Activated CD8-positive, alpha-beta T cell treated with anti-CD3 and anti-CD28 coated beads, Interleukin-2, amount 10 ng/mL, durations not matched to agents 7 days and 5 days (primary cell): Measurements from ENCODE around the gene CTCF. TPM values are rescaled to one million over a fixed set of nuclear protein-coding genes. Genes with fewer than 3 reads are reported as not detected.
A peak's percentile ranks its signal among the peaks of the same experiment; 100 is the strongest.

Experiments used
- ATAC-seq: fragments of 150-1000 bp; cut with Tn5 transposase; one replicate; pipeline ENCODE4 v1.10.0; 2021; ENCODE audit warnings: moderate library complexity
- CTCF ChIA-PET: fragments of 350-600 bp; sonication (Branson Sonifier 250); formaldehyde crosslinking; loops from one replicate; lab custom pipeline; 2021; ENCODE audit warnings: antibody characterized with exemption; lab: Charles Lee
- POLR2A ChIA-PET: fragments of 350-600 bp; sonication (Branson Sonifier 250); formaldehyde crosslinking; loops from one replicate; lab custom pipeline; 2021; ENCODE audit warnings: antibody characterized with exemption; lab: Charles Lee
- DNase-seq: peaks from one replicate; pipeline ENCODE4 v3.0.0-alpha.2; 2020
- H3K27ac Mint-ChIP-seq: one replicate; pipeline ENCODE4 v1.8.0; 2021; ENCODE audit warnings: mild to moderate bottlenecking, mixed read lengths
- H3K27me3 Mint-ChIP-seq: one replicate; pipeline ENCODE4 v1.8.0; 2021; ENCODE audit warnings: low read depth, mixed read lengths
- H3K36me3 Mint-ChIP-seq: one replicate; pipeline ENCODE4 v1.8.0; 2021; ENCODE audit warnings: low read depth, mixed read lengths
- H3K4me1 Mint-ChIP-seq: one replicate; pipeline ENCODE4 v1.8.0; 2021; ENCODE audit warnings: low read depth, mixed read lengths
- H3K4me3 Mint-ChIP-seq: one replicate; pipeline ENCODE4 v1.8.0; 2021; ENCODE audit warnings: mild to moderate bottlenecking, mixed read lengths
- H3K9me3 Mint-ChIP-seq: one replicate; pipeline ENCODE4 v1.8.0; 2022; ENCODE audit warnings: mixed read lengths; ENCODE audit not compliant: insufficient read depth
- total RNA-seq, 2 experiments: library from RNA; stranded (reverse); gene quantifications; one replicate each; pipeline ENCODE4 v1.2.3, GENCODE V29; 2021

The CTCF gene
- total RNA-seq, 2 experiments from 2014 or later = 77.4 to 79.8 TPM

DNA sequence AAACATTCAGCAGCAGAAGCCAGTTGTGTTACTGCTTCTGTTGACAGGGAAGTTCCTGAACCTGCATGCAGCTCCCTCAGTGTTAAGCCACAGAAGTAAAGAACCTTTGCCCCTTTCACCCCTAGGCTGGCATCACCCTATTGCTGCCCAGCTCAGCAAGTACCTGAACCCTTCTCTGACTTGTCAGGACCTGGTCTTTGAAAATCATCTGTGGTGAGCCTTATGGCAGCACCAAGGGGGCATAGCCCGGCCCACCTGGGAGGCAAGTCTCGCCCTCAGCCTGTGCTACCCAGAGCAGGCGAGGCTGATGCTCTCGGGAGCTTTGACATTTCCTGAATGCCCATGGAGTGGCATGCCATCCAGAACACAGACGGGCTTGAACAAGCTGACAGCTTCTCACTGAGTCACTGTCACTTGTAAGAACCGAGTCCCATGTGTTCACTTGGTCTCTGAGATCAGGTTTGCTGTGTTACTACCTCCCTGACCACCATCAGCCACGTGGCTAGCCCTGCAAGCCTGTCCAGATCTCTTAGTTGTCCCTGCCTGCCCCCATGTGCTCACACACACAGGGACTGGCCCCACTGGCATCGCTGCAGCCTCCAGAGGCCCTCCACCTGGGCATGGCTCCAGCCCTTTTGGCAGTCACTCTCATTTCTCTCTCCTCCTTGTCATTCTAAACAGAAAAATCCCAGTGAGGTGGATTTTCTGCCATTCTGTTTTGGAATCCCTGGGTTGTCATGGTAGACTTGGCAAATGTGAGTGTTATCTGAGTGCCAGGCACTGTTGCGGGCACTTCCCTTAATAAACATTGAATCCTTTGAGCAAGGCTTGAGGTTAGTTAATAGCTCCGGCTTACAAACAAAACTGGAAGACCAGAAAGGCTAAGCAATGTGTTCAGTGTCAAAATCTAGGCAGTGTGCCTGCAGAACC lies 79.7 kb downstream of the CTCF start:
- Mint-ChIP-seq H3K27ac (no peak overlapping the region), H3K4me1 (peaks cover 19% of the 10 kb centered on the region), H3K27me3 (no peaks in the 10 kb centered on the region), H3K4me3 (no peak overlapping the region), H3K9me3 (no peaks in the 10 kb centered on the region), H3K36me3 (peaks cover 28% of the 10 kb centered on the region)
- ChIA-PET CTCF (interaction anchor here (3.9 to 10.1 kb wide), 4 partner anchors 9 to 121 kb away, joined by 29 to 245 read pairs (median 126); partner anchors contain the start of gene CTCF), POLR2A (interaction anchor here (1.2 to 4.5 kb wide), 2 partner anchors 79 to 94 kb away, joined by 3 to 51 read pairs; partner anchors contain the start of gene CTCF)
- ATAC-seq = no peak
- no peak for DNase-seq

DNA sequence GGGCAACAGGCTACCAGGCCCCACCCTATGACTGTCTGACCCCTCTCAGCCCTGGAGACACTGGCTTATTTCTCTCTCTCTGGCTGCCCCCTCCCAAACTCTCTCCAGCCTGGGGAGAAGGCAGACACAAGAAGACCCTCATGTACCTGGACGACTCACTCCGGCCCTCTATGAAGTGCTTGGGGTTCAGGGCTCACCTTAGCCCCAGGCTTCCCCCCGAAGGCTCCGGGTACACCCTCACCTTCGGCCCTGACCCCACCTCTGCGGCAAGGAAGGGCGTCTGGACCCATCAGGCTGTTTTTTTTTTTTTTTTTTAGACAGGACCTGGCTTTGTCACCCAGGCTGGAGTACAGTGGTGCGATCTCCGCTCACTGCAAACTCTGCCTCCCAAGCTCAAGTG lies 81.7 kb downstream of the CTCF start:
- Mint-ChIP-seq H3K4me1 (peaks cover 24% of the 10 kb centered on the region), H3K36me3 (peaks cover 25% of the 10 kb centered on the region), H3K9me3 (no peaks in the 10 kb centered on the region), H3K27ac (peak overlapping the region; percentile 84), H3K4me3 (peak overlapping the region; percentile 71), H3K27me3 (no peaks in the 10 kb centered on the region)
- ChIA-PET CTCF (interaction anchor here (0.5 to 10.1 kb wide), 23 partner anchors 11 to 190 kb away, joined by 3 to 245 read pairs (median 8); partner anchors contain the start of genes ACD, ATP6V0D1, C16orf86 and CTCF), POLR2A (interaction anchor here (3.2 to 7.9 kb wide), 4 partner anchors 15 to 123 kb away, joined by 10 to 71 read pairs (median 52); partner anchors contain the start of genes ACD, CTCF and PARD6A)
- DNase-seq = no peak
- ATAC-seq = no peak

DNA sequence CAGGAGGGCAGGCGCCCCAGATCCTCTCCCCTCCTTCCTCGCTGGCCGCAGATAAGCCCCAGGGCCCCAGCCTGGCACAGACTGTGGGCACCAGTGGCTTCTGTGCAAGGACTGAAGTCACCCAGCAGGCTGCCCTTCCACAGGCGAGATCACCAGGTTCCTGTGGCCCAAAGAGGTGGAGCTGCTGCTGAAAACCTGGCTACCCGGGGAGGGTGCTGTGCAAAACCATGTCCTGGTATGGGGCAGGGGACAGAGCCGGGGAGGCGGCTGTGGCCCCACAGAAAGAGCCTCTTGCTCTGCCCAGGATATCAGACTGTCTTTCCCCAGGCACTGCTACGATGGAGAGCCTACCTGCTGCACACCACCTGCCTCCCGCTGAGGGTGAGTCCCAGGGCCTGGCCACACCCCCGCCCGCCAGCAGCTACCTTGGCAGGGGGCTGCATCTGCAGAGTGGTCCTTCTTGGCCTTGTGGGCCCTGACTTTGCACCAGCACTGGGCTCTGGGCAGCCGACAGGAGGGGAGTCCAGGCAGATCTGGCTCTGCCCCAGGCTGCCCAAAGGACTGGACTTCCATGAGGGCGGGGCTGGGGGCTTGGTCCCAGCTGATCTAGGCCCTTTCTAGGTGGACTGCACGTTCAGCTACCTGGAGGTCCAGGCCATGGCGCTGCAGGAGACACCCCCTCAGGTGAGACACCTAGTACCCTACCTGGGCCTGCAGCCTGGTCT lies 83.2 kb downstream of the CTCF start:
- DNase-seq (peak; percentile 49), ATAC-seq (no peak)
- ChIA-PET CTCF (interaction anchor here (0.6 to 10.1 kb wide), 32 partner anchors 12 to 291 kb away, joined by 3 to 245 read pairs (median 7); partner anchors contain the start of genes ACD, ATP6V0D1, C16orf86 and CTCF), POLR2A (interaction anchor here (0.5 to 7.9 kb wide), 13 partner anchors 12 to 264 kb away, joined by 3 to 71 read pairs (median 4); partner anchors contain the start of genes ACD, ATP6V0D1, CTCF and PARD6A)
- H3K4me3 Mint-ChIP-seq = peak overlapping the region; percentile 90
- H3K27ac Mint-ChIP-seq = peak overlapping the region; percentile 97
- H3K4me1 Mint-ChIP-seq = peaks cover 24% of the 10 kb centered on the region
- no peaks in the 10 kb centered on the region for H3K9me3 Mint-ChIP-seq
- peaks cover 29% of the 10 kb centered on the region for H3K36me3 Mint-ChIP-seq
- no peaks in the 10 kb centered on the region for H3K27me3 Mint-ChIP-seq

DNA sequence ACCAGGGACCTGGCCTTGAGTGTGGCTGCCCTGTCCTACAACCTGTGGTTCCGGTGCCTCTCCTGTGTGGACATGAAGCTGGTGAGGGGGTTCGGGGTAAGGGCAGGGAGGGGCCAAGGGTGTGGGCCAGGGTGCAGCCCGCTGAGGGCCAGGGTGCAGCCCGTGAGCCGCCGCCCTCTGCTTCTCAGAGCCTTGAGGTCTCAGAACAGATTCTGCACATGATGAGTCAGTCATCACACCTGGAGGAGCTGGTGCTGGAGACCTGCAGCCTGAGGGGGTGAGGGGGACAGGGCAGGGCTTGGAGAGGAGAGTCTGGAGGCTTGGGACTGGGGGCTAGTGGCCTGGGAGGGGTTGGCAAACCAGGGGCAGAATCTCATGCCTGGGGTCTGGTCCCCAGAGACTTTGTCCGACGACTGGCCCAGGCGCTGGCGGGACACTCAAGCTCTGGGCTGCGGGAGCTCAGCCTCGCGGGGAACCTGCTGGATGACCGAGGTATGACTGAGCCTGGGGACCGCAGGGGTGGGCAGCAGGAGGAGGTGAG lies 84.9 kb downstream of the CTCF start:
- POLR2A ChIA-PET = interaction anchor here (7.9 kb wide), 1 partner anchor 12 kb away, joined by 71 read pairs; the partner anchor contains the start of genes ACD and PARD6A
- H3K4me1 Mint-ChIP-seq = peaks cover 27% of the 10 kb centered on the region
- peaks cover 44% of the 10 kb centered on the region for H3K36me3 Mint-ChIP-seq
- H3K9me3 Mint-ChIP-seq = no peaks in the 10 kb centered on the region
- CTCF ChIA-PET = interaction anchor here (7.4 to 10.1 kb wide), 3 partner anchors 85 to 126 kb away, joined by 123 to 245 read pairs (median 129); partner anchors contain the start of gene CTCF
- DNase-seq (no peak), ATAC-seq (no peak)
- H3K4me3 Mint-ChIP-seq = no peak overlapping the region
- peak overlapping the region; percentile 30 for H3K27ac Mint-ChIP-seq
- H3K27me3 Mint-ChIP-seq = no peaks in the 10 kb centered on the region

DNA sequence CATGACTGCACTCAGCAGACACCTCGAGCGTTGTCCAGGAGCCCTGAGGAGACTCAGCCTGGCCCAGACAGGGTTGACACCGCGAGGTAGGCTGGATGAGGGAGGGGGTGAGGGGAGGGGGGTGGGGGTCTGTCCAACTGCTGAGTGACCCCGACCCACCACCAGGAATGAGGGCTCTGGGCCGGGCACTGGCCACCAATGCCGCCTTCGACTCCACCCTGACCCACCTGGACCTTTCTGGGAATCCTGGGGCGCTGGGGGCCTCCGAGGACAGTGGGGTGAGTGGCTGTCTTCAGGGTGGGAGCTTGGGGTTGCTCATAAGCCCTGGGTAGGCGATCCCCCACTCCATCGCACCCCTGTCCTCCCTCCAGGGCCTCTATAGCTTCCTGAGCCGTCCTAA lies 85.4 kb downstream of the CTCF start:
- Mint-ChIP-seq H3K9me3 (no peaks in the 10 kb centered on the region), H3K4me3 (no peak overlapping the region), H3K27ac (no peak overlapping the region), H3K4me1 (peaks cover 27% of the 10 kb centered on the region), H3K27me3 (no peaks in the 10 kb centered on the region), H3K36me3 (peaks cover 47% of the 10 kb centered on the region)
- DNase-seq = no peak
- CTCF ChIA-PET = interaction anchor here (7.4 to 10.1 kb wide), 2 partner anchors 85 to 102 kb away, joined by 123 to 245 read pairs; partner anchors contain the start of gene CTCF
- ATAC-seq = no peak
- POLR2A ChIA-PET = interaction anchor here (0.5 to 7.9 kb wide), 2 partner anchors 11 to 374 kb away, joined by 3 to 71 read pairs; partner anchors contain the start of genes ACD and PARD6A

DNA sequence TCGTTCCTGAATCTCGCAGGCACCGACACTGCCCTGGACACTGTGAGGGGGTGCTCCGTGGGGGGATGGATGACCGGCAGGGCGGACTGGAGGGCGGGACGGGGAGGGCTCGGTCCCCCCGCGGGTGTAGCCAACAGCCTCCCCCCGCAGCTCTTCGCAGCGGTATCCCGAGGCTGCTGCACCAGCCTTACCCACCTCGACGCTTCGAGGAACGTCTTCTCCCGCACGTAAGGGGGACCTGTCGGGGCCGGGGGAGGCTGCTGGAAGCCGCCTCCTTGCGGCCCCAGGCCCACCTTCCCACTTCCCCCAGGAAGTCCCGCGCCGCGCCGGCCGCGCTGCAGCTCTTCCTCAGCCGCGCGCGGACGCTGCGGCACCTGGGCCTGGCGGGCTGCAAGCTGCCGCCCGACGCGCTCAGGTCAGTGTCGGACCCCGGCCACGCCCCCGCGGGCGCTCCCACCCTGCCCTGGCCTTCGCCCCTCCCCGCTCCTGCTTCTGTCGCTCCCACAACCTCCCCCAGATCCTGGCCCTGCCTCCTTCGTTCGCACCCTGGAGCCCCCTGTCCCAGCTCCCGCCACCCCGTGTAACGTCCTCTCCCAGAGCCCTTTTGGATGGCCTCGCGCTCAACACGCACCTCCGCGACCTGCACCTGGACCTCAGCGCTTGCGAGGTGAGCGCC lies 85.9 kb downstream of the CTCF start:
- POLR2A ChIA-PET = interaction anchor here (0.5 to 7.9 kb wide), 2 partner anchors 11 to 374 kb away, joined by 3 to 71 read pairs; partner anchors contain the start of genes ACD and PARD6A
- no peak for DNase-seq
- H3K4me3 Mint-ChIP-seq = no peak overlapping the region
- peaks cover 47% of the 10 kb centered on the region for H3K36me3 Mint-ChIP-seq
- CTCF ChIA-PET = interaction anchor here (1.2 to 7.4 kb wide), 2 partner anchors 86 to 101 kb away, joined by 4 to 123 read pairs; partner anchors contain the start of gene CTCF
- peaks cover 27% of the 10 kb centered on the region for H3K4me1 Mint-ChIP-seq
- H3K27ac Mint-ChIP-seq = no peak overlapping the region
- H3K9me3 Mint-ChIP-seq = no peaks in the 10 kb centered on the region
- H3K27me3 Mint-ChIP-seq = no peaks in the 10 kb centered on the region
- ATAC-seq = no peak

DNA sequence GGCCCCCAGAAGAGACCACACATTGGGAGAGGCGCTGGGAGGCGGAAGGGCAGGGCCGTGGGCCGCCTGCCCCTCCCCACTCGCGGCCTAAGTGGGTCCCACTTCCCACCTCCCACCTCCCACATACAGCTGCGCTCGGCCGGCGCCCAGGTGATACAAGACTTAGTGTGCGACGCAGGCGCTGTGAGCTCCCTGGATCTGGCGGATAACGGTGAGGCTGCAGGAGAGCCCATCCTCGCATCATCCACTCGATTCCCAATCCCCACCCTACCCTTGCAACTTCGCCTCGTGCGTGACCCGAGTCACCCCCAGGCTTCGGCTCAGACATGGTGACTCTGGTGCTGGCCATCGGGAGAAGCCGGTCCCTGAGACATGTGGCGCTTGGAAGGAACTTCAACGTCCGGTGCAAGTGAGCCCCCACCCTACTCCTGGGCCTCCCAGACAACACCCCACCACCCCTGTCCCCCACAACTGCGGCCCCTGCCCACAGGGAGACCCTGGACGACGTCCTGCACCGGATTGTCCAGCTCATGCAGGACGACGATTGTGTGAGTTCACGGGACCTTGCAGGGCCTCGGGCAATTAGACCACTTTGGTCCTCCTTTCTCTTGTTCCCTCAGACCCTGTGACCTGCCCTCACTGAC lies 86.6 kb downstream of the CTCF start:
- Mint-ChIP-seq H3K4me3 (no peak overlapping the region), H3K4me1 (peaks cover 25% of the 10 kb centered on the region), H3K36me3 (peaks cover 49% of the 10 kb centered on the region), H3K27me3 (no peaks in the 10 kb centered on the region), H3K9me3 (no peaks in the 10 kb centered on the region), H3K27ac (no peak overlapping the region)
- POLR2A ChIA-PET = interaction anchor here (7.9 kb wide), 1 partner anchor 10 kb away, joined by 71 read pairs; the partner anchor contains the start of genes ACD and PARD6A
- ATAC-seq = no peak
- CTCF ChIA-PET = interaction anchor here (1.2 kb wide), 1 partner anchor 102 kb away, joined by 4 read pairs; no protein-coding TSS in a partner anchor
- no peak for DNase-seq

DNA sequence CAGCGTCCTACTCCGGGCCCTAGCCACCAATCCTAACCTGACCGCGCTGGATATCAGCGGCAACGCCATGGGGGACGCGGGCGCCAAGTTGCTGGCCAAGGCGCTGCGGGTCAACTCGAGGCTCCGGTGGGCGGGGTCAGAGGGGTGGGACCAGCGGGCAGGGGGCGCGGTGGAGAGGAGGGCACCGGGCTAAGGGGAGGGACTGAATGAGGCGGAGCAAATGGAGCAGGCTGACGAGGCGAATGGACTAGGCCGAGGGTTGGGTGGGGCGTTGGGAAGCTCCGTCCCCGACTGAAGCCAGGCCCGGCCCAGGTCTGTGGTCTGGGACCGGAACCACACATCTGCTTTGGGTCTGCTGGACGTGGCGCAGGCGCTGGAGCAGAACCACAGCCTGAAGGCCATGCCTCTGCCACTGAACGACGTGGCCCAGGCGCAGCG lies 87.2 kb downstream of the CTCF start:
- Mint-ChIP-seq H3K9me3 (no peaks in the 10 kb centered on the region), H3K27me3 (no peaks in the 10 kb centered on the region), H3K27ac (no peak overlapping the region), H3K4me1 (peaks cover 20% of the 10 kb centered on the region), H3K36me3 (peaks cover 52% of the 10 kb centered on the region), H3K4me3 (no peak overlapping the region)
- CTCF ChIA-PET = no interaction called here
- no peak for ATAC-seq
- POLR2A ChIA-PET = interaction anchor here (7.9 kb wide), 1 partner anchor 9 kb away, joined by 71 read pairs; the partner anchor contains the start of genes ACD and PARD6A
- no peak for DNase-seq

DNA sequence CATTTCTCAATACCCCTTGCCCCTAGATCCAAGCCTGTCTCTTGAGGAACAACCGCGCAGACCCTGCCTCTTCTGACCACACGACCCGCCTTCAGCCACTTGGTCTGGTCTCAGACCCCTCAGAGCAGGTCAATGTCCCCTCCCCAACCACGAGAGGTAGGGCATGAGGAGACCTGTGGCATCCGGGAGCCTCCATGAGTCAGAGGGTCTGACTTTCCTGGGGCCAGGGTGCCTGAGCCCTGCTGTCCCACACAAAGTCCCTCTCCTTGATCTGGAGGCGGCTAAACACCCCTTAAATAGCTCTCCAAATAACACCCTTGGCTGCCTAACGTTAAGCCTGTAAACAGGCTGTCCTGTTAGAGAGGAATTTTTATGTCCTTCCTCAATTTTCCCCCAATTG lies 87.7 kb downstream of the CTCF start:
- Mint-ChIP-seq H3K27ac (peak overlapping the region; percentile 15), H3K9me3 (no peaks in the 10 kb centered on the region), H3K27me3 (no peaks in the 10 kb centered on the region), H3K36me3 (peaks cover 55% of the 10 kb centered on the region), H3K4me1 (peaks cover 19% of the 10 kb centered on the region), H3K4me3 (no peak overlapping the region)
- no peak for DNase-seq
- no peak for ATAC-seq
- CTCF ChIA-PET = no interaction called here
- POLR2A ChIA-PET = interaction anchor here (7.9 kb wide), 1 partner anchor 9 kb away, joined by 71 read pairs; the partner anchor contains the start of genes ACD and PARD6A

DNA sequence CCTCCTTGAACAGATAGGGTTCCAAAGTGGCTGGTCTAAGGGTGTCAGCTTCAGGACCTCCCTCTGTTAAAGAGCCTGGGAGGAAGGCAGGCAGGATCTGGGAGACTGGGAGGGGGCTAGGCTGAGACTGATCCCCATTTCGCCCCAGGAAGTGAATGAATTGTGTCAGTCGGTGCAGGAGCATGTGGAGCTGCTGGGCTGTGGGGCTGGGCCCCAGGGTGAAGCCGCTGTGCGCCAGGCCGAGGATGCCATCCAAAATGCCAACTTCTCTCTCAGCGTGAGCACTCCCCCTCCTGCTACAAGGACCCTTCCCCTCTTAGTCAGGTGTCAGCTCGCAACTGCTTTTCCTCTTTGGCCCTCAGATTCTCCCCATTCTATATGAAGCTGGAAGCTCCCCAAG lies 88.7 kb downstream of the CTCF start:
- Mint-ChIP-seq H3K27ac (no peak overlapping the region), H3K36me3 (peaks cover 58% of the 10 kb centered on the region)

More for the DNA sequence above, 88.7 kb downstream of the CTCF start:
- H3K4me1 Mint-ChIP-seq = peaks cover 19% of the 10 kb centered on the region
- CTCF ChIA-PET = interaction anchor here (0.9 to 1.3 kb wide), 3 partner anchors 88 to 104 kb away, joined by 3 read pairs; partner anchors contain the start of gene CTCF
- POLR2A ChIA-PET = interaction anchor here (7.9 kb wide), 1 partner anchor 8 kb away, joined by 71 read pairs; the partner anchor contains the start of genes ACD and PARD6A
- no peaks in the 10 kb centered on the region for H3K9me3 Mint-ChIP-seq
- no peaks in the 10 kb centered on the region for H3K27me3 Mint-ChIP-seq
- ATAC-seq (no peak), DNase-seq (no peak)
- no peak overlapping the region for H3K4me3 Mint-ChIP-seq
